Astrocyte of the cerebellum (primary cell): ENCODE results near the gene HYLS1.

Experiments
- DNase-seq: peaks from one replicate; pipeline ENCODE4 v3.0.0-alpha.2; 2011; ENCODE audit warnings: low read depth
- H3K4me3 ChIP-seq: 2 replicates; pipeline ENCODE4 v1.5.1; 2011; ENCODE audit warnings: mild to moderate bottlenecking, low read depth, low read length, moderate library complexity
- CTCF ChIP-seq: IDR thresholded peaks from 2 replicates; pipeline ENCODE4 v1.5.1; 2012; ENCODE audit warnings: low read length, low read depth, moderate library complexity, mild to moderate bottlenecking; ENCODE audit errors: missing control alignments
- in situ Hi-C: cut with HindIII; loops from 2 replicates; pipeline ENCODE4 v1.10.0; 2017; ENCODE audit warnings: low sequenced_read_pairs

HYLS1 gene

GRCh38 chr11:125944350-125945010 lies 57.0 kb downstream of the HYLS1 start:
- DNase-seq, result no peak
- in situ Hi-C loops, result no loop called here
- no peak overlapping the region for H3K4me3 ChIP-seq
- TF ChIP-seq CTCF, result no peak

GRCh38 chr11:125945011-125945796 lies 57.7 kb downstream of the HYLS1 start:
- DNase-seq, result no peak
- no peak overlapping the region for H3K4me3 ChIP-seq
- TF ChIP-seq CTCF, result no peak
- in situ Hi-C loops, result no loop called here

- DNase-seq, result no peak
- no peak for TF ChIP-seq CTCF
- in situ Hi-C loops, result no loop called here
- no peak within 1 kb of the TSS for H3K4me3 ChIP-seq
Measured at GRCh38 chr11:125945797-125946520, 58.5 kb downstream of the HYLS1 start, which contains the start of gene VSIG10L2. VSIG10L2 (plus strand) TSS chr11:125946044; CDS start chr11:125946056, 12 bp downstream.

GRCh38 chr11:125946712-125947418 lies 59.4 kb downstream of the HYLS1 start:
- H3K4me3 ChIP-seq, result no peak overlapping the region
- no peak for DNase-seq
- no peak for TF ChIP-seq CTCF
- in situ Hi-C loops, result no loop called here

DNA sequence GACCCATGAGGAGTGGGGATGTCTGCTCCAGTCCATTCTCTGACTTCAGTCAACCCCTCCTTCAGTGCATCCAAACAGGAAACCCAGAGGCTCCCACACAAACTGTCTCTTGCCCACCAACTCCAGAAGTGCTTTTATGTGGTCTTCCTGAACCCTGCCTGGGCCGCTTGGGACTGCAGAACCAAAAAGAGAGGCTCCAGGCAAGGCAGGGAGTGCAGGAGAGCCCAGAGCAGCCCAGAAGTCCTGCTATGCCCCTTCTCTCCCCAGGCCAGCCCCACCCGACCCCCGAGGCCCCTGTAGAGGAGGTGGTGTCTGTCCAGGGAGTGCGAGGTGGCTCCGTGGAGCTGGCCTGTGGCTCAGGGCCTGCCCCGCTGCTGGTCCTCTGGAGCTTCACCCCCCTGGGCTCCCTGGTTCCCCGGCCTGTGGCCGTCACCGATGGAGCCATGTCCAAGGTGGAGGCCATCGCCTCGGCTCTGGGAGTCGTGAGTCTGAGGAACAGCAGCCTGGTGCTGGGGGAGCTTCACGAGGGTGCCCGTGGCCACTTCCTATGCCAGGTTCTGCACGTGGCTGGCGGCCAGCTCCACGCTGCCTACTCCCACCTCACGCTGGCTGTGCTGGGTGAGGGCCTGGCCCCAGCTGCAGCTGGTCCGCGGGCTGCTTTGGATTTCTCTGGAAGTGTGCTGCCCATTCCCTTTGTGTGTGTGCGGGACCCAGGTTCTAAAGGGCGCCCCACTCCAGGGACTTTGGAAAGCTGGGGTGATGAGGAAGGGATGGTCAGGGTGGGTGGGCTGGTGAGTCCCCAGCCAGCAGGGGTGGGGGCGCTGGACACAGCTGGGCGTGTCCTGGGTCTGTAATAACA lies 60.2 kb downstream of the HYLS1 start:
- no peak for TF ChIP-seq CTCF
- no peak overlapping the region for H3K4me3 ChIP-seq
- in situ Hi-C loops, result no loop called here
- no peak for DNase-seq
